ENCODE data around the gene KCTD16.

Gene KCTD16

DNA sequence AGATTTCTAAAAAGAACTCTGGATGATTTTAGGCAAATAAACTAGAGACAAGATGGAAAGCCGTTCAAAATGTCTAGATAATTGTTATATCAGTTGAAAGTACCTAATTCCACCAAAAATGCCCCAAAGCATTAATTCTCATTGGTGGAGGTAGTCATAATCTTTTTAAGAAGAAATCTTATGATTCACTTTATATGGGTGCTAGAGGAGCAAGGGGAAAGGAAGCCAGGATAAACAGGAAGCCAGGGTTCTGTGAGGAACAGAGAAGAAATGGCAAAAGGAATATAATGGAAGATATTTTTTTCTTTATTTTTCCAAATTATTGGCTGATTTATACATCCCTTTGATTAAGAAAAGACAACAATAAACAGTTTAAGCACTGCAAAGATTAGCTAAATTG is 8.0 kb upstream of the KCTD16 start:
- no peak for DNase-seq

DNA sequence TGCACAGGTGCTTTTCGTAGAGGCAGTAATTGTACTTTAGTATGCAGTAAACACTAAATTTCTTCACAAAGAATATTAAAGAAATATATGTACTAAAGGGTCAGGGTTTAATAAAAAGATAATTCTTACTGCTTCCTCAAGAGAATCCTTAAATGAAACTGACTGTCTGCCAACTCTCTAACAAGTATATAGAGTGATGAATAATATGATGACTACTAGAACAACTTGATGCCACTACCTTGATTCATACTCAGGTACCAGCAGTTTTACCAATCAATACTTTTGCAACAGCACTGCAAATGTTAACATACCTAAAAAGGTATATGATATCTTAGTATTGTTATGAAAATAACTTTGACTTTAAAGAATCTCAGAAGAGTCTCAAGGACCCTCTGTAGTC is 4.0 kb upstream of the KCTD16 start:
- DNase-seq, result no peak

DNA sequence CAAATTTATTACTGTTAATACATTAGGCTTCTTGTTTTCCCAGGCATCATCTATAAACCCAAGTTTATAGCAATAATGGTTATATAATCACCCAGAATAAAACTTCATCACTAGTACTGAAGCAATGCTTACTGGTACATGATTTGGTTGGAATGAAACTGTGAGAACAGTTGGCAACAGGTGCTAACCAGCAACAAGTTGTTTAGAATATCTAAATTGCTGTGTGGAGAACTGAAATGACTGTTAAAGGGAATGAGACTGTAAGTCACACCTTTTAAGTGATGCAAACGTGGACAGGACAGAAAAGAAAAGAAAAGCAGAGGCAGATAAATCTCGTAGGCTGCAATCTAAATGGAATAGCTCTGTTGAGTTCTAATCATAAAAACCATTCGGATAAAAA is 2.7 kb upstream of the KCTD16 start:
- DNase-seq, result no peak

DNA sequence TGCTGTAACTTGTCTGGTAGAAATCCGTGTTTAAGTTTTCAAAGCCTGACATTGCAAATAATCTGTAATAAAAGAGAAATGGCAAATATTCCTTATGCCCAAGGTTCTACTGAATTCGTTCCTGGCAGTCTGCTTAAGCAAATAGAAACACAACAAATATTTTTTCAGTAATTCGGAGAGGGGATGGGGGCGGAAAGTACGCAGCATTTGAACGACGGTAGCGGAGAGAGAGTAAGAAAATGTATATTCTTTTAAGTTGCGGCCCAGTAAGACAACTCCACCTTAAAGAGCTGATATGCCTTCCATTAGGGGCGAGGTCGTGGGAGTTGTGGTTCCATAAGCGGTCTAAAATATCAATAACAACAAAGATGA is 783 bp upstream of the KCTD16 start:
- DNase-seq, result no peak

DNA sequence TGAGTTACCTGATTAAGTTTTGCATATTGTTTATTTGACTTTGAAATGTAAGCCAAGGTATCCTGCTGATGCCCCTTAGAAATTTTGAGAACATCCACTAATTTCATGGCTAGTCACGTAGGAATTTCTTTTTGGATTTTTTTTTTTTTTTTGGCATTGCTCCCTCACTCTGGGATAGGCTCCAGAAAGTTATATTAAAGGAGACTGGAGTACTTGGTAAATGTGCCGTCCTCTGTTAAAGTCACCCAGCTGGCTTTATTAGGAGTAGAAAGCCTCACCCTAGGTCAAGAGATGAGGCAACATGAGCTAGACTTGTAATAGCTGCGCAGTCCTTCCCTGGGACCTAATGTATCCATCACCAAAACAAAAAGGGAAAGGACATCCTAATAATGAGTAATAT is 3.1 kb downstream of the KCTD16 start:
- no peak for DNase-seq

DNA sequence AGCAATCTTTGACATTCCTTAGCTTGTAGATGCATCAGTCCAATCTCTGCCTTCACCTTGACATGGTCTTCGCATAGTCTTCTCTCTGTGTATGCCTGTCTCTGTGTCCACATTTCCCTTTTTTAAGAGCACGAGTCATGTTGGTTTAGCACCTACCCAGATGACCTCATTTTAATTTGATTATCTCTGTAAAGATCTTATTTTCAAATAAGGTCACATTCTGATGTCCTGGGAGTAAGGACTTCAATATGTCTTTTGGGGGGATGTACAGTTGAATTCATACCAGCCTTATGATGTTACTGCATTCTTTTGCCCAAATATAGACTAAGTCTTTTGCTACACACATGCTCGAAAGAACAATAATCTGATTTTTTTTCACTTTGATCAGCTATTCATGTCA is 6.9 kb downstream of the KCTD16 start:
- DNase-seq, result no peak

DNA sequence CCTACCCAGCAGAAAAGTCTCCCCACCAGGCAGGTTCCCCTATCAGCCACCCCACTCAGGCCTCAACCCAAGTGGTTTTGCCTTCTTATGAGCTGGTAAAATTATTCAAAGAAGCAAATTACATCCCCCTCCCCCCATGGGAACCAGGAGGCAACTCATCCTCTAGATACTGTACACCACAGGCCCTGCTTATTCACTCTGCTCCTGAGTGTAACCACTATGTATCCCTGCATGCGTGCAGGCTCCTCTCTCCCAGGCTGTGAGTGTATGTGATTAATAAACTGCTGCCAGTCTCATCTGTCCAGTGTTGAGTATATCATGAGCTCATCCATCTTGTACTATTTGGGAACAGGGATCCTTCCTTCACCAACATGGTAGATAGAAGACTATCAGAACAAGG is 8.6 kb downstream of the KCTD16 start:
- DNase-seq, result no peak

DNA sequence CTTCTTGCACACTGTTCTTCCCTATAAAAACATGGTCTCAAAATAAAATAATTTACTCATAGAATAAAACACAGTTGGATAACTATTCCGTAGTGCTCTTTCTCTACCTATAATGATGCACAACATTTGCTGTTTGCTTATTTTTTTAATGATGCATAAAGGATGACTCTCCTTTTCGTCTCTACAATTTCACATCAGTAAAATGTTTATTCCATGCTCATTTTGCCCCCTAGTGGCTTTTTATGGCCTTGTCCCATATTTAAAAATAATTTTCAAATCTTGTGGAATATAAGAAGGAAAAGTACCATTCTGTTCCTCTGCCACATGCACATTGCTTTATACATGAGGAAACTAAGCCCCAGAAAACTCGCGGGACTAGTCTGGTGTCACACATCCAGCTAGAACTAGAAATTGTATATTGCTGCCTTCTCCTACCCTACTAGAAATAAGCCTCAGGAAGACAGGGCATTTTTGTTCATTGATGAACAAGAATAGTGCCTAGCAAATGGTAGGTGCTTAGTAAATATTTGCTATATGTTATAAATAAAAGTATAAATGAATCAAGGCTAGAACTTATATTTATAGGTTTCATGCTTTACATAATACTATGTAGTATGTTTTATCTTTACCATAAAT is 12.7 kb downstream of the KCTD16 start:
- DNase-seq, result peak in 1 of 51 donors; percentile 4

DNA sequence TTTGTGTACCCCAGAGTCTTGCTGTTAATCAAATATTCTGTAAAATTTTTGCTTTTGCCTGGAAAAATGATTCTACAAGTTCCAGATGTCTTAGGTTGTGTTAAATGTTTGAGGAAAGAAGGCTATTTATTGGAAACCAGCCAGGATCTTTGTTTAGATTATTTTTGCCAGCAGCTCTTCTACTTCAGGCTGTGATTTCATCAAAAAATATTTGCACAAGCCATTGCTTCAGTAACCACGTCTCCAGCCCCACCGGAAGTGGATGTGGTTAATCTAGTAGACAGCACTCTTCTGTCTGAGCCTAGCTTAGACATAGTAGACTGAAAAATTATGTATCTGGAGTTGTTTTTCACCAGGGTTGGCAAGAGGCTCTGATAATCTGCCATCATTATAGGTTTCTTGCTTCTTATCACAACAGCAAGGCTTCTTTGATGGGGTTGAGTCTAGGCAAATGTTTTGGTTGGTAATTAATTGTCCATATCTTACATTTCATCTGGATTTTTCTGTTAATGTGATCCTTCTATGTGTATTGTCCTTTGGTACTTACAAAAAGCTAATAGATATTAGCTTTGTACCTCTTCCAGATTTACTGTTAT is 17.1 kb downstream of the KCTD16 start:
- DNase-seq, result no peak

DNA sequence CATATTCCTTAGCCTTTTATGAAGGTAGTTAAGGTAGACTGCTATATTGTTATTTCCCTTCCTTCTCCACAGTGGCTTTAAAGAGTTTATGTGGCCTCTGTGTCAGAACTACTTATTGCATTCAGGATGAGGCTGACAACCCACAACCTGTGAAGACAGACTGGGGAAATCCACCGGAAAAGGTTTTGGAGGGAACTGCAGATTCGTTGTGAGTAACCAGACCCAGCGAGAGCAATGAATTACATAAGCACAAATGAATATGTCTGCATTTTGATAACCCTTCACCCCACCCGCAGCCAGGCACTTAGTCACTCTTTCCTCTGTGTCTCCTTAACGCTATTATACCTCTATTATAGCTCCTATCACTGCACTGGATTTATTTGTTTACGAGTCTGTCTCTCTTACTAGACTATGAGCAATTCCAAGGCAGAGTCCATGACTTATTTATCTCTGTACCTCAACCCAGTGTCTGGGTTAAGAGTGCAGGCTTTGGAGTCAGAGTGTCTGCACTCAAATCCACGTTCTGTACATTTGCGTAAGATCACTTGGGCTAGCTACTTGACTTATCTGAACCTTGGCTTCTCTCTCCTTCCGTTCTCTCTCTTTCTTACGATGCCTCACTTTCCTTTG is 19.2 kb downstream of the KCTD16 start:
- DNase-seq, result no peak

DNA sequence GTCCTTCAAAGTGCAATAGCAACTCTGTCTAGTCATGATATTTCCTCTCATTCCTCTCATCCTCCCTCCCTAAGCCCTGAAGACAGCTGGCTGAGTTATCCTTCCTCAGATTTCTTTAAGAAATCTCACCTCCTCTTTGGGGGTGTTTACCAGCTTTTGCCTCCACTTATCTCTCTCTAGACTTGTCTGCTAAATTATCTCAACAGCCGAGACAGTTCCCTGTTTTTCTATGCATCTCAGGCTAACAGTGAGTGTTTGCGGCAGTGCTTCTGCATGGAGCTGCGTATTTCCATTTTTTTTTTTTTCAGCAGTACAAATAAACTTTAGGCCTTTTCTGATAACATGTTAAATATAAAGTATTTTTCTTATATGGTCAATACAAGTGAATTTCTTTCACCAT is 20.9 kb downstream of the KCTD16 start:
- DNase-seq, result no peak

DNA sequence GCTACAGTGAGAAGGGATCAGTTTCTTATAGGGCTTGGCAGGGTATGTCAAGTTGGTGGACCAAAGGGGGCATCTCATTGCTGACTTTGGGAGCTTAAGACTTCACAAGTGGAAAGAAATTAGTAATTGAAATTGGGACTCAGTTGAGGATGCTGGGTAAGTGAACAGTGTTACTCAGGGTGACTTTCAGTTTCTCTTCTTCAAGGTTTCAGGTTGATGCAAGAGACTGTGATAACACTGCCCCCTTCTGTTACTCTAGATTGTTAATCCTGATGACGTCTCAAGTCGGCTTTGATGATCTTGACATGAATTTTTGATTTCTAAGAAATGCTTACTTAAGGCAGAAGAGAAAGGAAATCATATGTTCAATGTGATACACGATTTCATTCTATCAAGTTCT is 21.3 kb downstream of the KCTD16 start:
- DNase-seq, result no peak

DNA sequence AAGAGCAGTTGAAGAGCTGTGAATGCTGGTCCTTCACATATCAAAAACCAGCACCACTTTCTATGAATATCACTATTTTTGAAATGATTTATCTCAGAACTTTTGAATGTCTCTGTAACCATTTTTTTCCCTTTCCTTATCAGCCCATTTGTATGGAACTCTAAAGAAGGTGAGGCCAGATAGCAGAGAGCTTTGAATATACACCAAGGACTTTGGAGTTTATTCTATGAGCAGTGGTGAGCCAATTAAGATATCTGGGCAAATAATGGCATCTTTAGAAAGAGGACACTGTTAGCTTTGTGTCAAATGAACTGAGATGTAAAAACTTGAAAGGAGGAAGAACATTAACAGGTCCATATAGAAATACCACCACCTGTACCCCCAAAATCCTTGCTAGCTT is 22.0 kb downstream of the KCTD16 start:
- no peak for DNase-seq

DNA sequence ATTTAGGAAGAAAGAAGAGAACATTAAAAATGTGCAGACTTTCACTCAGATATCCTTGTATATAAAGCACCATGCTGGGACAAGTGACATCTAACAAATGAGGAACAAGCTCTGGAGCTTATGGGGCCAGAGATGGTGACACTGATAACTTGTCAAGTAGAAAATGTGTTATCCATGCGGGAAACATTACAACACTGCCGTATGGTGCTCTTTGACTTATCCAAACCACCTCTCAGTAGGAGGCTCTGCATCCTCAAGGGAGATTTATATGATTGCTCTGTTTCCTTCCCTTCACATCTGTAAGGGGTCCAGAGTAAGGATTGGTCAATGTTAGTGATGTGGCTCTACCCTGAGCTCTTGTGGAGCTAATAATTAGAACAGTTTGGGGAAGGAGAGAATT is 23.5 kb downstream of the KCTD16 start:
- DNase-seq, result no peak

DNA sequence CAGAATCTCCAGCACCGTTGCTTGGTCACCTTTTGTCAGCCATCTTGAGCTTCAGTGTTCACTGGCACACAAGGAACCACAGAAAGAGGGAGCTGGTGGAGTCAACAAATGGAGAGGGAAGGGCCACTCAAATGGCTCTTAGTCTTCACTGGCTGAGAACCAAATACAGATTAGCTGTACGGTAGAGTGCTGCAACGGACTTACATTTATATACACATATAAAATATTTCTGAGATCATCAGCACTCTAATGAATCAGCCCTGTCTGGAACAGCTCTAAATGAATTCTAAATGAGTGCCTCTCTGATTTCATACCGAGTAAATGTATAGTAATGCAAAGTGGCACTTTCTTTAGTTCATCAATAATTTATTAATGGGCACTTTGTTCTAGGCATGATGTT is 24.8 kb downstream of the KCTD16 start:
- no peak for DNase-seq

DNA sequence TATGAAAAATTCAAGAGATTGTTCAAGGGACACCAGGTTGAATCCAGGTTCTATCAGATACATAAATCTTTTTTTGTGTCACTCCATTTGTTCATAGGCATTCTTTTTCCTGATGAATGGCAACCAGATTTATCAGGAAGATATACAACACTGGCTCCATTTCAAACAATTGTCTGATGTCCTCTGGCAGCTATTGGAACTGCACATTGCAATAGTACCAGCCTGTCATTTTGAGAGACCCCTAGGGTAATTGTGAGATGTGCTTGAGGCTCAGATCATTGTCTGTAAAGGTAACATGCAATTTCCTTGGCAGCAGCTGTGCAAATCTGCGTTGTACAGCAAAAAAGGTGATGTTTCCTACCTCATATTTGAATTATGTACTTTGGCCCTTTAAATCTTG is 25.9 kb downstream of the KCTD16 start:
- DNase-seq, result no peak

DNA sequence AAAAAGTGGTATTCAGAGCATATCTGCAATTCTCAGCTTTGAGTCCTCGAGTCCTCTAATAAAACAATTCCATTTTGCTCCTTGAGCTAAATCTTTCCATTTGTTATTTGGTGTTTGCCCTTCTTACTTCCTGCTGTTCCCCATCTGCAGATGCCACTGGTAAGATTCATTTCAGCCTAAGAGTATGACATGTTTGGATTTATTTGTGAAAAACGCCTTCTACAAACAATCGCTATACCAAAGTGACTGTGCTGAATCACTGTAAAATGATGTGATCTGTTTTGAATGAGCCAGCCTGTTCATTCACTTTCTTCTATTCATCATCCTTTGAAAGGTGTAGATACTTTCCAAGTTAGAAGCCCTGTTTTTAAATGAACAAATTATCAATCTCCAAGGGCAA is 27.7 kb downstream of the KCTD16 start:
- DNase-seq, result no peak

DNA sequence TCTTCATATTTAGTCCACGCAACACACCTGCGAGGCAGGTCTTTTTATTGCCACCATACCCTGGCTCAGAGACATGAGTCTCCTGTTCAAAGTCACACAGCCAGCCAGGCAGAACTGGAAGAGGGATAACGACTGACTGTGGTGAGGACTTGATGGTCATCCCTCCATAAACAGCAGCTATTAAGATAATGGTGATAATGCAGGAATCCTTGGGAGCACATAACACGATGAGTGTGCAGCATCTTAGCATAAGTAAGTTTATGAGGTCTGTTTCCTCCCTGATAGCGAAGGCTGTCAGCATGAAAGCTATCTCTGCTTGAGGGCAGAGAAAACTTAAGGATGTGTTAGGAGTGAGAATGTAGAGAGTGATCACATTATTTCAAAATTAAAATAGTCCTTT is 30.9 kb downstream of the KCTD16 start:
- DNase-seq, result no peak

DNA sequence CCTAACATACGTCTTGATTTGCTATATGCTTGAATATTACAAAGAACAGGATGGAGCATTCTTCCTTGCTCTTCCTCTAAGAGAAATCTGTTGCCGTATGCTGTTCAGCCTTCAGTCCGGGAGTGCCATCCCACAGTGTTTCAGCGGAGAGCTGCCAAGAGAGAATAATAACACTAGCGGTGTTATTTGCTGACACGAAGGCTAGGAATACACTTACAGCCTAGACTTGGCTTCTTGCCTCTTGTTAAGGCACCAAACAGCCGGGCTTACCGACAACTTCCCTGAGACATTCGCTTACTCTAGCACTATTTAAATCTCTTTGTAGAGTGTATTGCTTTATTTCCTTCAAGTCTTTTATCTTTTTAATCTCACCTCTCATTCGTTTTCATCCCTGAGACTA is 31.4 kb downstream of the KCTD16 start:
- DNase-seq, result no peak

DNA sequence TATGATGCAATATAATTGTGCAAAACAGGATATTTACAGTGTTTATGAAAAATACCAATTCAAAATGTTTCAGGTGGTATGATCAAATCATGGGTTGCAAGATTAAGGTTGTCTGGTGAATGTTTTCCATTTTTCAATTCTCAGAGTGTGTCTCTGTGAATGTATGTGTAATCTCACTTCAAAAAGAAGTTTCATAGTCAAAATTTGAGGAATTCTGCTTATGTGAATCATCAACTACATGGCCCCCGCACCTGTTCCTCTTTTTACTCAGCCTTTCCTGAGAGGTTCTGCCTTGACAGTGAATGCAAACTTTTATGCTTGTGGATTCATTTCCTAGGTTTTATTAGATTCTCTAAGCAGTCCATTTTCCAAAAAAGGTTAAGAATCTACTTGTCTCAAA is 32.1 kb downstream of the KCTD16 start:
- no peak for DNase-seq

DNA sequence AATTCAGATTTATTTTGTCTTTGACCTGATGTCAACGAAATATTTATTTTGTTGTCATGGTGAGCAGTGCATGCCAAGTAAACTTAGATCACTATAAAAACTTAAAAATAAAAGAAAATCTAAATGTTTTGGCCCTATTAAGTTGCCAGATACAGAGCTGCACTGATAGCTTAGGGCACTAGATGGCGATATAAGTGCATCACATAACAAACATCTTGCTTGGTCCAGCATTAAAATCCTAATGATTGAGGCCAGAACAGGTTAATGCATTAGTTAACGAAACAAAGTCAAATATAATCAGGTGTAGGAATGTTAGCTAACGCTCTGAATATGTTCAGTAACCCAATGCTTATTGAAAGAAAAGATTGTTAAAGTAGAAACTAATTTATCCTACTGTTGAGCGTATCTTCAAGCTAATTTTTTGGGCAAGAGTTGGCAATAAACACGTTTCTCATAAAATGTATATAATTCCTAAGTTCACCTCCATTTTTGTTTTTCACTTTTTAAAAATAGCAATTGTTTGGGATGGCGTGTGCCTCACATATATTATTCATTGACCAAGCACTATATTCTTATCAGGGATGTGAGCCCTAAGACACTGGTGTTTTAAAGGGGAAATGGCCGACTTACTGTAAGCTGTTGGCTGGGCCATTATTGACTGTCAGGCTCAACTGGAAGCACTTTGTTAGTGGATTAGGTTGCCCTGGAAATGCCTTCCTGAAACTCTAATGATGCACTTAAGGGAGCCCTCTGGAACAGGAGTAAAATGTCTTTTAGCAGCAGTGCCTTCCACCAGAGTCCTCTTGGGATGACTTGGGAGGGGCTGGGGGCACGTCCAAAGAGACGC is 33.3 kb downstream of the KCTD16 start:
- DNase-seq, result peak in 13 of 51 donors; percentile 0 to 70 (median 6)

DNA sequence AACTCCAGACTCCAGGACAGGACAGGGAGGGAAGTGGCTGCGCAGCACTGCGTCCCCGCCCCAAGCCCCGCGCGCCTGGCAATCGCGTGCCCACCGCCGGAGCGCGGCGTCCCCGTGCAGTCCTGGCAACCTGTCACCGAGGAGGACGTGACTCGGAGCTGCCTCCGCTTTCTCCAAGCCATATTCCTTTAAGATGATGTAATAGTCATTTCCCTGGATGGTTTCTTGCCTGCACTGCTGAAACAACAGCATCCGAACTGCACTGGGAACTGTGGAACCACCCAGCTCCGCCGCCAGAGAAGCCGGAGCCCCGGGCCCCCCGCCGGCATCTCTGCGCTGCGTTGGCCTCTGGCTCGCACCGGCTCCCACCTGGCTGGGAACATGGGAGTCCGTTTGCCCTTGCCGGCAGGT is 34.5 kb downstream of the KCTD16 start:
- peak in 18 of 51 donors; percentile 2 to 47 (median 18) for DNase-seq

DNA sequence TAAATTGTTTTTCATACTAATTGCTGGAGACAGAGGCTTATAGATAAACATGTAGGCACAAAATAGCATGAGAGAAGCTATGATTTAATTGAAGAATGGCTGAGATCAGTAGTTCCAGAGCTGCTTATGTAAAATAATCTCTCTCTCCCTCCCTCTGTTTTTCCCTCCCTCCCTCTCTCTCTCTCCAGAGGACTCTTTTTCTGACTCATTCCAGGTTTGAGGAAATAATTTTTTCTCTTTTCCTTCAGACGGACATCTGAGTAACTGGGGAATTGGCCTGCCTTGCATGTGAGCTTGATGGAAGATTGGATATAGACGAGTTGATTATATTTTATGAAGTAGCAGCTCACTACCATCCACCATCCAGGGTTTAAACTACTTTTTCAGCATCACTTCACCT is 35.5 kb downstream of the KCTD16 start:
- no peak for DNase-seq

Measured in hypothalamus (tissue), 51 donors.